Effector memory CD8-positive, alpha-beta T cell (primary cell): Measurements from ENCODE around the gene NOTCH1.

ENCODE experiments used
- ATAC-seq: fragments of 150-1000 bp; cut with Tn5 transposase; replicated peaks from 2 replicates; pipeline ENCODE4 v1.10.0; 2021; ENCODE audit warnings: mild to moderate bottlenecking, moderate library complexity
- DNase-seq, 3 experiments: peaks; one replicate each; pipeline ENCODE4 v3.0.0; 2021
- H3K27ac Mint-ChIP-seq, 2 donors: one replicate each; pipeline ENCODE4 v1.8.0; 2022; ENCODE audit warnings: mild to moderate bottlenecking in 2 of 2, mixed read lengths in 2 of 2, moderate library complexity in 2 of 2
- H3K27me3 Mint-ChIP-seq, 2 donors: one replicate each; pipeline ENCODE4 v1.8.0; 2022; ENCODE audit warnings: mixed read lengths in 2 of 2
- H3K36me3 Mint-ChIP-seq: one replicate; pipeline ENCODE4 v1.8.0; 2022; ENCODE audit warnings: mild to moderate bottlenecking, moderate library complexity, mixed read lengths; ENCODE audit not compliant: insufficient read depth
- H3K4me1 Mint-ChIP-seq, 2 donors: one replicate each; pipeline ENCODE4 v1.8.0; 2022; ENCODE audit warnings: low read depth in 2 of 2, mixed read lengths in 2 of 2
- H3K4me3 Mint-ChIP-seq, 2 donors: one replicate each; pipeline ENCODE4 v1.8.0; 2022; ENCODE audit warnings: mild to moderate bottlenecking in 2 of 2, mixed read lengths in 2 of 2, moderate library complexity in 2 of 2
- H3K9me3 Mint-ChIP-seq, 2 donors: one replicate each; pipeline ENCODE4 v1.8.0; 2022; ENCODE audit warnings: mixed read lengths in 2 of 2

Gene NOTCH1

GRCh38 chr9:136502196-136502595 is 43.7 kb downstream of the NOTCH1 start:
- no peak for DNase-seq
- Mint-ChIP-seq H3K27me3 (no peaks in the 10 kb centered on the region), H3K27ac (no peak overlapping the region), H3K4me3 (no peak overlapping the region), H3K9me3 (no peaks in the 10 kb centered on the region), H3K36me3 (peaks cover 55% of the 10 kb centered on the region), H3K4me1 (no peaks in the 10 kb centered on the region)
- ATAC-seq: no peak

- Mint-ChIP-seq H3K27me3 (no peaks in the 10 kb centered on the region), H3K4me3 (no peak overlapping the region), H3K4me1 (no peaks in the 10 kb centered on the region), H3K9me3 (no peaks in the 10 kb centered on the region), H3K27ac (no peak overlapping the region), H3K36me3 (peaks cover 55% of the 10 kb centered on the region)
- ATAC-seq: no peak
- DNase-seq: no peak
Observed at GRCh38 chr9:136501686-136502085, 44.2 kb downstream of the NOTCH1 start.

GRCh38 chr9:136499935-136500910 is 45.6 kb downstream of the NOTCH1 start:
- ATAC-seq: no peak
- Mint-ChIP-seq H3K4me3 (no peak overlapping the region), H3K36me3 (peaks cover 58% of the 10 kb centered on the region), H3K27me3 (no peaks in the 10 kb centered on the region), H3K9me3 (no peaks in the 10 kb centered on the region), H3K4me1 (no peaks in the 10 kb centered on the region), H3K27ac (no peak overlapping the region)
- DNase-seq: no peak

GRCh38 chr9:136499071-136499934 is 46.5 kb downstream of the NOTCH1 start:
- Mint-ChIP-seq H3K27me3 (no peaks in the 10 kb centered on the region), H3K9me3 (no peaks in the 10 kb centered on the region), H3K4me3 (no peak overlapping the region), H3K27ac (no peak overlapping the region), H3K36me3 (peaks cover 58% of the 10 kb centered on the region), H3K4me1 (no peaks in the 10 kb centered on the region)
- DNase-seq: no peak
- no peak for ATAC-seq

- DNase-seq (no peak), ATAC-seq (no peak)
- H3K27ac Mint-ChIP-seq: no peak overlapping the region
- H3K36me3 Mint-ChIP-seq: peaks cover 54% of the 10 kb centered on the region
- no peak overlapping the region for H3K4me3 Mint-ChIP-seq
- H3K27me3 Mint-ChIP-seq: no peaks in the 10 kb centered on the region
- no peaks in the 10 kb centered on the region for H3K4me1 Mint-ChIP-seq
- no peaks in the 10 kb centered on the region for H3K9me3 Mint-ChIP-seq
Observed at GRCh38 chr9:136497916-136498695, 47.7 kb downstream of the NOTCH1 start.

GRCh38 chr9:136496801-136497620 is 48.8 kb downstream of the NOTCH1 start:
- no peaks in the 10 kb centered on the region for H3K9me3 Mint-ChIP-seq
- no peak overlapping the region for H3K27ac Mint-ChIP-seq
- peaks cover 48% of the 10 kb centered on the region for H3K36me3 Mint-ChIP-seq
- no peaks in the 10 kb centered on the region for H3K27me3 Mint-ChIP-seq
- no peak overlapping the region for H3K4me3 Mint-ChIP-seq
- DNase-seq (no peak), ATAC-seq (no peak)
- no peaks in the 10 kb centered on the region for H3K4me1 Mint-ChIP-seq

GRCh38 chr9:136496181-136496580 is 49.7 kb downstream of the NOTCH1 start:
- H3K36me3 Mint-ChIP-seq: peaks cover 40% of the 10 kb centered on the region
- H3K4me1 Mint-ChIP-seq: no peaks in the 10 kb centered on the region
- H3K4me3 Mint-ChIP-seq: no peak overlapping the region
- no peak for DNase-seq
- ATAC-seq: no peak
- H3K27ac Mint-ChIP-seq: no peak overlapping the region
- no peaks in the 10 kb centered on the region for H3K9me3 Mint-ChIP-seq
- no peaks in the 10 kb centered on the region for H3K27me3 Mint-ChIP-seq

- no peak for ATAC-seq
- Mint-ChIP-seq H3K4me3 (no peak overlapping the region), H3K36me3 (peaks cover 32% of the 10 kb centered on the region), H3K4me1 (no peaks in the 10 kb centered on the region), H3K27me3 (no peaks in the 10 kb centered on the region), H3K9me3 (no peaks in the 10 kb centered on the region), H3K27ac (no peak overlapping the region)
- no peak for DNase-seq
Observed at GRCh38 chr9:136495238-136495800, 50.5 kb downstream of the NOTCH1 start.

GRCh38 chr9:136494531-136495215 is 51.2 kb downstream of the NOTCH1 start:
- no peak overlapping the region for H3K27ac Mint-ChIP-seq
- ATAC-seq (no peak), DNase-seq (no peak)
- H3K9me3 Mint-ChIP-seq: no peaks in the 10 kb centered on the region
- H3K4me3 Mint-ChIP-seq: no peak overlapping the region
- peaks cover 25% of the 10 kb centered on the region for H3K36me3 Mint-ChIP-seq
- H3K4me1 Mint-ChIP-seq: no peaks in the 10 kb centered on the region
- no peaks in the 10 kb centered on the region for H3K27me3 Mint-ChIP-seq

- Mint-ChIP-seq H3K27me3 (no peaks in the 10 kb centered on the region), H3K9me3 (no peaks in the 10 kb centered on the region), H3K4me1 (no peaks in the 10 kb centered on the region), H3K27ac (no peak overlapping the region), H3K36me3 (peaks cover 23% of the 10 kb centered on the region), H3K4me3 (no peak overlapping the region)
- DNase-seq (no peak), ATAC-seq (no peak)
Observed at GRCh38 chr9:136494012-136494411, 51.8 kb downstream of the NOTCH1 start.

- Mint-ChIP-seq H3K27me3 (no peaks in the 10 kb centered on the region), H3K36me3 (peaks cover 23% of the 10 kb centered on the region), H3K9me3 (no peaks in the 10 kb centered on the region), H3K27ac (no peak overlapping the region), H3K4me1 (peaks cover 0 to under 1% of the 10 kb centered on the region in 2 donors), H3K4me3 (no peak overlapping the region)
- DNase-seq (no peak), ATAC-seq (no peak)
Observed at GRCh38 chr9:136493567-136493971, 52.3 kb downstream of the NOTCH1 start.

GRCh38 chr9:136492978-136493522 is 52.8 kb downstream of the NOTCH1 start:
- Mint-ChIP-seq H3K4me3 (no peak overlapping the region), H3K27ac (no peak overlapping the region), H3K36me3 (peaks cover 19% of the 10 kb centered on the region), H3K9me3 (no peaks in the 10 kb centered on the region), H3K27me3 (peaks cover 0 to 1% of the 10 kb centered on the region in 2 donors), H3K4me1 (peaks cover 0 to 2% of the 10 kb centered on the region in 2 donors)
- no peak for ATAC-seq
- DNase-seq: no peak
